Measurements from ENCODE around the gene BTD. TPM values are rescaled to one million over a fixed set of nuclear protein-coding genes. Genes with fewer than 3 reads are reported as not detected.

BTD gene
- total RNA-seq, 1 donor from 2014 or later: 16.2 TPM

GRCh38 chr3:15562560-15562959 is 39.0 kb upstream of the BTD start:
- TF ChIP-seq CTCF (IDR thresholded peaks at IDR 0.05; ENCODE audit: insufficient read depth, low read depth, low read length) (no peak), EZH2 (IDR thresholded peaks at IDR 0.05; ENCODE audit: insufficient read depth, low read length) (no peak)
- no peaks in the 10 kb centered on the region for H4K20me1 ChIP-seq (ENCODE audit: insufficient read depth, low read length)
- no peak for DNase-seq (ENCODE audit: low read depth)
- no peak overlapping the region for H3K27ac Mint-ChIP-seq (ENCODE audit: unreplicated experiment)
- no peak overlapping the region for H2AFZ ChIP-seq (ENCODE audit: low read depth, low read length)
- H3K4me3 ChIP-seq (ENCODE audit: insufficient read depth, low read depth, low read length): no peak overlapping the region
- H3K9ac ChIP-seq (ENCODE audit: low read length): no peak overlapping the region
- H3K4me2 ChIP-seq (ENCODE audit: low read length): no peak overlapping the region
- H3K4me3 Mint-ChIP-seq (ENCODE audit: unreplicated experiment): no peak overlapping the region
- H3K27ac ChIP-seq (ENCODE audit: low read depth, low read length): no peak overlapping the region
- no peaks in the 10 kb centered on the region for H3K4me1 ChIP-seq (ENCODE audit: insufficient read depth, low read length)
- H3K27me3 Mint-ChIP-seq (ENCODE audit: low read depth, unreplicated experiment): no peaks in the 10 kb centered on the region
- H3K9me3 ChIP-seq (ENCODE audit: insufficient read depth, low read depth, low read length): no peaks in the 10 kb centered on the region
- no peaks in the 10 kb centered on the region for H3K9me3 Mint-ChIP-seq (ENCODE audit: unreplicated experiment)
- no peak for FAIRE-seq
- no peaks in the 10 kb centered on the region for H3K27me3 ChIP-seq (ENCODE audit: insufficient read depth, low read length)
- H3K36me3 ChIP-seq (ENCODE audit: insufficient read depth, low read length): peaks cover 33% of the 10 kb centered on the region
- H3K36me3 Mint-ChIP-seq (ENCODE audit: low read depth, unreplicated experiment): peaks cover 4% of the 10 kb centered on the region
- H3K79me2 ChIP-seq (ENCODE audit: insufficient read depth, low read length): no peaks in the 10 kb centered on the region
- peaks cover 3% of the 10 kb centered on the region for H3K4me1 Mint-ChIP-seq (ENCODE audit: low read depth, unreplicated experiment)

- H3K27me3 Mint-ChIP-seq (ENCODE audit: low read depth, unreplicated experiment): no peaks in the 10 kb centered on the region
- no peak overlapping the region for H3K9ac ChIP-seq (ENCODE audit: low read length)
- no peaks in the 10 kb centered on the region for H3K27me3 ChIP-seq (ENCODE audit: insufficient read depth, low read length)
- no peak for FAIRE-seq
- no peak overlapping the region for H3K4me3 Mint-ChIP-seq (ENCODE audit: unreplicated experiment)
- H4K20me1 ChIP-seq (ENCODE audit: insufficient read depth, low read length): no peaks in the 10 kb centered on the region
- no peaks in the 10 kb centered on the region for H3K4me1 Mint-ChIP-seq (ENCODE audit: low read depth, unreplicated experiment)
- no peak overlapping the region for H3K27ac ChIP-seq (ENCODE audit: low read depth, low read length)
- no peak overlapping the region for H2AFZ ChIP-seq (ENCODE audit: low read depth, low read length)
- H3K4me2 ChIP-seq (ENCODE audit: low read length): no peak overlapping the region
- no peaks in the 10 kb centered on the region for H3K9me3 ChIP-seq (ENCODE audit: insufficient read depth, low read depth, low read length)
- DNase-seq (ENCODE audit: low read depth): no peak
- H3K4me1 ChIP-seq (ENCODE audit: insufficient read depth, low read length): no peaks in the 10 kb centered on the region
- no peak for TF ChIP-seq CTCF (IDR thresholded peaks at IDR 0.05; ENCODE audit: insufficient read depth, low read depth, low read length)
- no peak for TF ChIP-seq EZH2 (IDR thresholded peaks at IDR 0.05; ENCODE audit: insufficient read depth, low read length)
- no peak overlapping the region for H3K27ac Mint-ChIP-seq (ENCODE audit: unreplicated experiment)
- H3K79me2 ChIP-seq (ENCODE audit: insufficient read depth, low read length): no peaks in the 10 kb centered on the region
- peaks cover 37% of the 10 kb centered on the region for H3K36me3 ChIP-seq (ENCODE audit: insufficient read depth, low read length)
- no peak overlapping the region for H3K4me3 ChIP-seq (ENCODE audit: insufficient read depth, low read depth, low read length)
- H3K36me3 Mint-ChIP-seq (ENCODE audit: low read depth, unreplicated experiment): peaks cover 6% of the 10 kb centered on the region
- no peaks in the 10 kb centered on the region for H3K9me3 Mint-ChIP-seq (ENCODE audit: unreplicated experiment)
These were observed 38.4 kb upstream of the BTD start for GRCh38 chr3:15563190-15563589.

GRCh38 chr3:15572138-15572537 is 29.4 kb upstream of the BTD start:
- Histone ChIP-seq H3K4me3 (ENCODE audit: insufficient read depth, low read depth, low read length) (no peak overlapping the region), H3K27me3 (ENCODE audit: insufficient read depth, low read length) (no peaks in the 10 kb centered on the region), H2AFZ (ENCODE audit: low read depth, low read length) (no peak overlapping the region), H3K4me1 (ENCODE audit: insufficient read depth, low read length) (no peaks in the 10 kb centered on the region), H3K79me2 (ENCODE audit: insufficient read depth, low read length) (no peaks in the 10 kb centered on the region), H3K36me3 (ENCODE audit: insufficient read depth, low read length) (peaks cover 13% of the 10 kb centered on the region), H3K9me3 (ENCODE audit: insufficient read depth, low read depth, low read length) (no peaks in the 10 kb centered on the region), H4K20me1 (ENCODE audit: insufficient read depth, low read length) (no peaks in the 10 kb centered on the region), H3K27ac (ENCODE audit: low read depth, low read length) (no peak overlapping the region), H3K9ac (ENCODE audit: low read length) (no peak overlapping the region), H3K4me2 (ENCODE audit: low read length) (no peak overlapping the region)
- DNase-seq (ENCODE audit: low read depth): no peak
- Mint-ChIP-seq H3K27ac (ENCODE audit: unreplicated experiment) (no peak overlapping the region), H3K27me3 (ENCODE audit: low read depth, unreplicated experiment) (no peaks in the 10 kb centered on the region), H3K9me3 (ENCODE audit: unreplicated experiment) (no peaks in the 10 kb centered on the region), H3K4me1 (ENCODE audit: low read depth, unreplicated experiment) (no peaks in the 10 kb centered on the region), H3K36me3 (ENCODE audit: low read depth, unreplicated experiment) (peaks cover 14% of the 10 kb centered on the region), H3K4me3 (ENCODE audit: unreplicated experiment) (no peak overlapping the region)
- no peak for FAIRE-seq
- TF ChIP-seq EZH2 (IDR thresholded peaks at IDR 0.05; ENCODE audit: insufficient read depth, low read length) (no peak), CTCF (IDR thresholded peaks at IDR 0.05; ENCODE audit: insufficient read depth, low read depth, low read length) (no peak)

Measured in astrocyte (in vitro differentiated cells and primary cell).